SK-N-SH (cell line): ENCODE data around the gene EEA1. TPM values are rescaled to one million over a fixed set of nuclear protein-coding genes. Genes with fewer than 3 reads are reported as not detected.

ENCODE experiments used
- CTCF ChIA-PET: fragments of 300-600, 350-600 bp; formaldehyde crosslinking; extraction: SDS; loops from one replicate; lab custom pipeline; 2021; lab: Yijun Ruan, JAX
- POLR2A ChIA-PET: fragments of 350-600 bp; sonication (Branson Sonifier 250); formaldehyde crosslinking; extraction: SDS; loops from one replicate; lab custom pipeline; 2020; ENCODE audit warnings: antibody characterized with exemption, inconsistent platforms; lab: Yijun Ruan, JAX
- DNase-seq: peaks from one replicate; pipeline ENCODE4 v3.0.0; 2012
- H2AFZ ChIP-seq: fragments of 200-600 bp; sonication (generic); 2 replicates; pipeline ENCODE4 v1.8.1; 2016; ENCODE audit warnings: antibody characterized with exemption, mild to moderate bottlenecking, low read depth
- H3F3A ChIP-seq: fragments of 200-600 bp; sonication (generic); replicated peaks from 2 replicates; pipeline ENCODE3; 2016; ENCODE audit warnings: antibody characterized with exemption, mild to moderate bottlenecking; ENCODE audit not compliant: insufficient read depth
- H3K27ac ChIP-seq, 2 experiments: fragments of 200-500 bp in 1 of 2; fragments of 200-600 bp in 1 of 2; sonication (Bioruptor generic) in 1 of 2; sonication (generic), shearing (Covaris generic) in 1 of 2; 2 replicates each; pipeline versions ENCODE4 v1.5.1 to v1.6.1; 2014 to 2016; ENCODE audit warnings: low read depth in 2 of 2, inconsistent platforms in 1 of 2, low read length in 1 of 2, mild to moderate bottlenecking in 1 of 2, mixed read lengths in 1 of 2
- H3K27me3 ChIP-seq: fragments of 200-600 bp; sonication (generic), shearing (Covaris generic); 2 replicates; pipeline ENCODE4 v1.6.1; 2016; ENCODE audit warnings: mixed run types; ENCODE audit not compliant: insufficient read depth
- H3K36me3 ChIP-seq, 2 experiments: fragments of 200-500 bp in 1 of 2; fragments of 200-600 bp in 1 of 2; sonication (Bioruptor generic) in 1 of 2; sonication (generic) in 1 of 2; replicated peaks in 1 of 2; 2 replicates each; pipeline versions ENCODE3 to v1.5.1; 2014 to 2016; ENCODE audit warnings: low read length in 1 of 2, mild to moderate bottlenecking in 1 of 2; ENCODE audit not compliant: insufficient read depth in 2 of 2, control insufficient read depth in 1 of 2
- H3K4me1 ChIP-seq, 2 experiments: fragments of 200-500 bp in 1 of 2; fragments of 200-600 bp in 1 of 2; sonication (Bioruptor generic) in 1 of 2; sonication (generic), shearing (Covaris generic) in 1 of 2; 2 replicates each; pipeline versions ENCODE4 v1.5.1 to v1.6.1; 2014 to 2016; ENCODE audit warnings: low read depth in 1 of 2, low read length in 1 of 2, mixed run types in 1 of 2; ENCODE audit not compliant: insufficient read depth in 2 of 2, control insufficient read depth in 1 of 2
- H3K4me2 ChIP-seq: fragments of 200-600 bp; sonication (generic), shearing (Covaris generic); 2 replicates; pipeline ENCODE4 v1.6.1; 2017; ENCODE audit warnings: mixed run types
- H3K4me3 ChIP-seq, 2 experiments: fragments of 200-500 bp in 1 of 2; fragments of 200-600 bp in 1 of 2; sonication (Bioruptor generic) in 1 of 2; sonication (generic), shearing (Covaris generic) in 1 of 2; 2 replicates each; pipeline versions ENCODE4 v1.5.1 to v1.8.1; 2014 to 2016; ENCODE audit warnings: low read depth in 2 of 2, inconsistent platforms in 1 of 2, low read length in 1 of 2, mild to moderate bottlenecking in 1 of 2, mixed read lengths in 1 of 2, moderate library complexity in 1 of 2
- H3K79me2 ChIP-seq: fragments of 200-600 bp; sonication (generic); 2 replicates; pipeline ENCODE4 v1.8.1; 2017; ENCODE audit warnings: mild to moderate bottlenecking; ENCODE audit not compliant: insufficient read depth
- H3K9ac ChIP-seq: fragments of 200-600 bp; sonication (generic); 2 replicates; pipeline ENCODE4 v1.6.1; 2017; ENCODE audit warnings: mixed run types
- H3K9me2 ChIP-seq: fragments of 200-600 bp; sonication (generic); 2 replicates; pipeline ENCODE4 v1.6.1; 2017; ENCODE audit warnings: mixed run types
- H3K9me3 ChIP-seq: fragments of 200-600 bp; sonication (generic); 2 replicates; pipeline ENCODE4 v1.6.1; 2017; ENCODE audit warnings: mixed run types, mild to moderate bottlenecking, moderate library complexity
- H4K20me1 ChIP-seq: fragments of 200-600 bp; sonication (generic); 2 replicates; pipeline ENCODE4 v1.6.1; 2017; ENCODE audit warnings: mild to moderate bottlenecking, mixed run types; ENCODE audit not compliant: insufficient read depth
- FOXM1 ChIP-seq: IDR thresholded peaks from 2 replicates; pipeline ENCODE4 v1.4.0; 2012; ENCODE audit warnings: low read depth, mild to moderate bottlenecking
- MXI1 ChIP-seq: IDR thresholded peaks from 2 replicates; pipeline ENCODE4 v1.6.1; 2012; ENCODE audit warnings: mild to moderate bottlenecking, low read depth, low read length, improper control_type of control experiment
- TEAD4 ChIP-seq: IDR thresholded peaks from 2 replicates; pipeline ENCODE4 v1.4.0; 2012; ENCODE audit warnings: mild to moderate bottlenecking, borderline replicate concordance; ENCODE audit not compliant: insufficient read depth
- YY1 ChIP-seq: IDR thresholded peaks from 2 replicates; pipeline ENCODE4 v1.4.0; 2012; ENCODE audit warnings: low read depth, mild to moderate bottlenecking
- WGBS: methylation state at CpG from one replicate; pipeline ENCODE4 v1.1.6; 2017; ENCODE audit warnings: low lambda C conversion rate; 5-methylcytosine and 5-hydroxymethylcytosine counted together
- polyA plus RNA-seq, 3 experiments: library from polyadenylated mRNA; depleted of rRNA; stranded (reverse); fragments of >200 nt; gene quantifications; 2 replicates each; pipeline ENCODE4 v1.2.3, GENCODE V29; 2012
- TF ChIP-seq, protein P1 (sequence below): IDR thresholded peaks from 2 replicates; pipeline ENCODE4 v1.4.0; 2012; ENCODE audit warnings: low read depth, borderline replicate concordance
- TF ChIP-seq, protein P2 (sequence below): fragments of 200-600 bp; sonication (generic); IDR thresholded peaks from 2 replicates; pipeline ENCODE4 v1.6.1; 2017; ENCODE audit warnings: antibody characterized with exemption, mild to moderate bottlenecking, moderate library complexity
- TF ChIP-seq, protein P3 (sequence below): IDR thresholded peaks from 2 replicates; pipeline ENCODE4; 2012
- TF ChIP-seq, protein P4 (sequence below): fragments of 150-350 bp; IDR thresholded peaks from 2 replicates; pipeline ENCODE4 v1.6.1; 2017; ENCODE audit warnings: antibody characterized with exemption, low read length, low read depth, borderline replicate concordance

Gene EEA1
- polyA plus RNA-seq, 1 of the 3 experiments (the other 2 are of a cell fraction) = 1.5 TPM

DNA sequence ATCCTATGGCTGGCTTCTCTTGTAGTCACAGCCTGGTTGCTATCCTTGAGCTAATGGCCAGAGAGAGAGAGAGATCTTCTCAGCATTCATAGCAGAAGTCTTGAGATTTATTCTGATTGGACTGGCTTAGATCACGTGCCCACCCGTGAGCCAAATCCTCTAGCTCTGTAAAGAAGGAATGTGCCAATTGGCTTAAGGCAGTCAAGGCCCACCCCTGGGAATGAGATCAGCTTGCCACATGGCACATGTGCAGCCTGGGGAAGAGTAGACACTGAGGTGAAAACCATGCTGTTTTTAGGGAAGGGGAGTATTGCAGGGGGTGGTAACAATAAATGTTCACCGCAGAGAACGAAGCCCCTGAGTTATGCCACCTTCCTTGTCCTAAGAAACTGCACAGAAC lies 190.0 kb downstream of the EEA1 start:
- Histone ChIP-seq H3K4me3 (no peak overlapping the region), H4K20me1 (no peaks in the 10 kb centered on the region), H3K9me3 (no peaks in the 10 kb centered on the region), H3K79me2 (no peaks in the 10 kb centered on the region), H3K4me2 (no peak overlapping the region), H3K4me1 (peaks cover 0 to 18% of the 10 kb centered on the region in 2 experiments; a peak in 1 of 4 replicates), H2AFZ (no peak overlapping the region), H3K36me3 (no peaks in the 10 kb centered on the region), H3K9me2 (no peaks in the 10 kb centered on the region), H3K27ac (no peak overlapping the region), H3K9ac (no peak overlapping the region), H3F3A (no peaks in the 10 kb centered on the region), H3K27me3 (no peaks in the 10 kb centered on the region)
- CTCF ChIA-PET = interaction anchor here (0.8 to 1.4 kb wide), 3 partner anchors 12 to 39 kb away, joined by 3 to 4 read pairs (median 3); no protein-coding TSS in a partner anchor
- TF ChIP-seq, protein P1, sequence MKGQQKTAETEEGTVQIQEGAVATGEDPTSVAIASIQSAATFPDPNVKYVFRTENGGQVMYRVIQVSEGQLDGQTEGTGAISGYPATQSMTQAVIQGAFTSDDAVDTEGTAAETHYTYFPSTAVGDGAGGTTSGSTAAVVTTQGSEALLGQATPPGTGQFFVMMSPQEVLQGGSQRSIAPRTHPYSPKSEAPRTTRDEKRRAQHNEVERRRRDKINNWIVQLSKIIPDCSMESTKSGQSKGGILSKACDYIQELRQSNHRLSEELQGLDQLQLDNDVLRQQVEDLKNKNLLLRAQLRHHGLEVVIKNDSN = 0 out of 2 replicates have a peak, but pooled peaks have one; percentile 25
- TF ChIP-seq, protein P2, sequence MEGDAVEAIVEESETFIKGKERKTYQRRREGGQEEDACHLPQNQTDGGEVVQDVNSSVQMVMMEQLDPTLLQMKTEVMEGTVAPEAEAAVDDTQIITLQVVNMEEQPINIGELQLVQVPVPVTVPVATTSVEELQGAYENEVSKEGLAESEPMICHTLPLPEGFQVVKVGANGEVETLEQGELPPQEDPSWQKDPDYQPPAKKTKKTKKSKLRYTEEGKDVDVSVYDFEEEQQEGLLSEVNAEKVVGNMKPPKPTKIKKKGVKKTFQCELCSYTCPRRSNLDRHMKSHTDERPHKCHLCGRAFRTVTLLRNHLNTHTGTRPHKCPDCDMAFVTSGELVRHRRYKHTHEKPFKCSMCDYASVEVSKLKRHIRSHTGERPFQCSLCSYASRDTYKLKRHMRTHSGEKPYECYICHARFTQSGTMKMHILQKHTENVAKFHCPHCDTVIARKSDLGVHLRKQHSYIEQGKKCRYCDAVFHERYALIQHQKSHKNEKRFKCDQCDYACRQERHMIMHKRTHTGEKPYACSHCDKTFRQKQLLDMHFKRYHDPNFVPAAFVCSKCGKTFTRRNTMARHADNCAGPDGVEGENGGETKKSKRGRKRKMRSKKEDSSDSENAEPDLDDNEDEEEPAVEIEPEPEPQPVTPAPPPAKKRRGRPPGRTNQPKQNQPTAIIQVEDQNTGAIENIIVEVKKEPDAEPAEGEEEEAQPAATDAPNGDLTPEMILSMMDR = no peak
- 85% methylated on average over 4 of the region's 4 CpGs for WGBS
- POLR2A ChIA-PET = no interaction called here
- no peak for DNase-seq

DNA sequence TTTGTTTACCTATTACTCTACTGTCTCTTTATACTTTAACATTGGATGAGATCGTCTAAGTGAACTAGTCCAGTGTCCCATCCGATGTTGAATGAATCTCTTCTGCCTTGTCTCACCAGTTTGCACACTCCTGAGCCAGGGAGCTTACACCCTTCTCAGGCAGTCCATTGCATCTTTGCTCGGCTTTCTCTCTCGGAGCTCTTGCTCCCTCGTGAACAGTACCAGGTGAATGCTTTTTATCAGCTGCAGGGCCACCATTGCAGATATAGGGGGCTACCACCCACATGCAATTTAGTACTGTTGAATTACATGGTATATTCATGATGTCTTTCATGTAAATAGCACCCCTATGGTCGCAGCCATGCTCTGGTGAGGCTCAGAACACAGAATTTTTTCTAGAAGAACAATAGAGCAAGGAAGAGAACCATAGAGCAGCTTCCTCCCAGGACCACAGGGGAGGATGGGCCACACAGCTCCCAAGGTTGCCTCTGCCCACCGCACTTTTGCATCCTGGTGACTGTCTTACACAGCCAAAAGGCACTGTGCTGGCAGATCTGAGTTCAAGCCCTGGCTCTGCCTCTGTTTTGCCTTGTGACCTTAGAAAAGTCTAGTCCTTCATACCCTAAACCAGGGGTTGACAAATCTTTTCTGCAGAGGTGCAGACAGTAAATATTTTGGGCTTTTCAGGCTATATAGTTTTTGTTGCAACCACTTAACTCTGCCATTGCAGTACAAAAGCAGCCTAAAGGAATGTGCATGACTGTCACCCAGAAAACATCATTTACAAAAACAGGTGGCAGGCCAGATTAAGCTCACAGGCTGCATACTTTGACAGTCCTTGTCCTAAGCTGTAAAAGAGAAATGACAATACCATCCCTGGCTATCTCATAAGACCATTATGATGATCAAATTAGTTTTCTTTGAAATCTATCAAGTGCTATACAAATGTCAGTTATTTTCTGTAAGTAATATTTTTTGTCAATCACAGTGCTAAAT lies 190.9 kb downstream of the EEA1 start:
- TF ChIP-seq, protein P3, sequence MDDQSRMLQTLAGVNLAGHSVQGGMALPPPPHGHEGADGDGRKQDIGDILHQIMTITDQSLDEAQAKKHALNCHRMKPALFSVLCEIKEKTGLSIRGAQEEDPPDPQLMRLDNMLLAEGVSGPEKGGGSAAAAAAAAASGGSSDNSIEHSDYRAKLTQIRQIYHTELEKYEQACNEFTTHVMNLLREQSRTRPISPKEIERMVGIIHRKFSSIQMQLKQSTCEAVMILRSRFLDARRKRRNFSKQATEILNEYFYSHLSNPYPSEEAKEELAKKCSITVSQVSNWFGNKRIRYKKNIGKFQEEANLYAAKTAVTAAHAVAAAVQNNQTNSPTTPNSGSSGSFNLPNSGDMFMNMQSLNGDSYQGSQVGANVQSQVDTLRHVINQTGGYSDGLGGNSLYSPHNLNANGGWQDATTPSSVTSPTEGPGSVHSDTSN = no peak
- TF ChIP-seq MXI1 (no peak), YY1 (no peak), TEAD4 (no peak), FOXM1 (no peak)
- TF ChIP-seq, protein P4, sequence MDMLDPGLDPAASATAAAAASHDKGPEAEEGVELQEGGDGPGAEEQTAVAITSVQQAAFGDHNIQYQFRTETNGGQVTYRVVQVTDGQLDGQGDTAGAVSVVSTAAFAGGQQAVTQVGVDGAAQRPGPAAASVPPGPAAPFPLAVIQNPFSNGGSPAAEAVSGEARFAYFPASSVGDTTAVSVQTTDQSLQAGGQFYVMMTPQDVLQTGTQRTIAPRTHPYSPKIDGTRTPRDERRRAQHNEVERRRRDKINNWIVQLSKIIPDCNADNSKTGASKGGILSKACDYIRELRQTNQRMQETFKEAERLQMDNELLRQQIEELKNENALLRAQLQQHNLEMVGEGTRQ = no peak
- TF ChIP-seq, all 33 proteins: peak for 0
- no peak for DNase-seq
- no peak overlapping the region for H3K9ac ChIP-seq
- H4K20me1 ChIP-seq = no peaks in the 10 kb centered on the region
- no peak overlapping the region for H2AFZ ChIP-seq
- H3K9me2 ChIP-seq = no peaks in the 10 kb centered on the region
- H3K27me3 ChIP-seq = no peaks in the 10 kb centered on the region
- ChIA-PET POLR2A (no interaction called here), CTCF (interaction anchor here (1.3 to 1.4 kb wide), 2 partner anchors 21 to 38 kb away, joined by 3 read pairs; no protein-coding TSS in a partner anchor)
- no peak overlapping the region for H3K27ac ChIP-seq
- H3K9me3 ChIP-seq = no peaks in the 10 kb centered on the region
- H3K4me3 ChIP-seq = no peak overlapping the region
- no peaks in the 10 kb centered on the region for H3F3A ChIP-seq
- WGBS = 87% methylated on average over 7 of the region's 7 CpGs
- H3K36me3 ChIP-seq = no peaks in the 10 kb centered on the region
- H3K4me1 ChIP-seq = peaks cover 0 to 18% of the 10 kb centered on the region in 2 experiments; a peak in 1 of 4 replicates
- no peaks in the 10 kb centered on the region for H3K79me2 ChIP-seq
- no peak overlapping the region for H3K4me2 ChIP-seq
